Natural killer cell (primary cell): ENCODE measurements around the gene TCIRG1. TPM values are rescaled to one million over a fixed set of nuclear protein-coding genes. Genes with fewer than 3 reads are reported as not detected.
A peak's percentile ranks its signal among the peaks of the same experiment; 100 is the strongest.

Experiments used
- ATAC-seq, 3 donors: fragments of 150-1000 bp in 2 of 3; fragments of 200-7000 bp in 1 of 3; cut with Tn5 transposase; 1 replicate in 1 of 3; 2 replicates in 2 of 3; pipeline ENCODE4 v1.10.0; 2021; ENCODE audit warnings: mild to moderate bottlenecking in 2 of 3, moderate library complexity in 2 of 3
- DNase-seq, 2 donors: peaks; one replicate each; pipeline versions ENCODE4 v3.0.0 to v3.0.0-alpha.2; 2013 to 2021; ENCODE audit warnings: mixed read lengths in 1 of 2
- H3K27ac ChIP-seq: one replicate; pipeline ENCODE4 v1.5.1; 2013; ENCODE audit warnings: mild to moderate bottlenecking, low read length
- H3K27me3 ChIP-seq: one replicate; pipeline ENCODE4 v1.6.1; 2013; ENCODE audit warnings: low read length; ENCODE audit not compliant: control insufficient read depth, insufficient read depth
- H3K36me3 ChIP-seq: one replicate; pipeline ENCODE4 v1.6.1; 2013; ENCODE audit warnings: low read length; ENCODE audit not compliant: control insufficient read depth, insufficient read depth
- H3K4me1 ChIP-seq: one replicate; pipeline ENCODE4 v1.6.1; 2013; ENCODE audit warnings: low read length; ENCODE audit not compliant: control insufficient read depth, insufficient read depth
- H3K4me3 ChIP-seq: one replicate; pipeline ENCODE4 v1.5.1; 2013; ENCODE audit warnings: low read length
- H3K9me3 ChIP-seq: one replicate; pipeline ENCODE4 v1.6.1; 2013; ENCODE audit warnings: low read length; ENCODE audit not compliant: control insufficient read depth, insufficient read depth
- H3K27ac Mint-ChIP-seq, 2 donors: one replicate each; pipeline ENCODE4 v1.8.0; 2022; ENCODE audit warnings: mild to moderate bottlenecking in 2 of 2, mixed read lengths in 2 of 2, moderate library complexity in 1 of 2
- H3K27me3 Mint-ChIP-seq, 2 donors: one replicate each; pipeline ENCODE4 v1.8.0; 2022; ENCODE audit warnings: low read depth in 2 of 2, mixed read lengths in 2 of 2
- H3K36me3 Mint-ChIP-seq: one replicate; pipeline ENCODE4 v1.8.0; 2022; ENCODE audit warnings: mixed read lengths
- H3K4me1 Mint-ChIP-seq, 2 donors: one replicate each; pipeline ENCODE4 v1.8.0; 2022; ENCODE audit warnings: mixed read lengths in 2 of 2
- H3K4me3 Mint-ChIP-seq: one replicate; pipeline ENCODE4 v1.8.0; 2022; ENCODE audit warnings: mild to moderate bottlenecking, moderate library complexity, mixed read lengths
- H3K9me3 Mint-ChIP-seq, 2 donors: one replicate each; pipeline ENCODE4 v1.8.0; 2022; ENCODE audit warnings: mixed read lengths in 2 of 2
- WGBS: methylation state at CpG from one replicate; pipeline ENCODE4 v1.1.7; 2013; ENCODE audit warnings: missing lambda C conversion rate; ENCODE audit not compliant: insufficient coverage; 5-methylcytosine and 5-hydroxymethylcytosine counted together
- intact Hi-C: fragments of 100-400 bp; cut with micrococcal nuclease; formaldehyde crosslinking; loops from one replicate; pipeline ENCODE4 v1.14.2; 2022
- total RNA-seq, 4 donors: library from RNA; stranded (reverse); fragments of 120-200 nt in 1 of 4; gene quantifications; one replicate each; pipeline versions ENCODE4 v1.2.3 to v1.2.4, GENCODE V29; 2013 to 2022
- TF ChIP-seq, protein P1 (sequence below): fragments of 200-600 bp; IDR thresholded peaks from one replicate; pipeline ENCODE4 v1.8.0; 2022; ENCODE audit warnings: antibody characterized with exemption

Gene TCIRG1
- total RNA-seq, 3 donors from 2014 or later (not counting 1 experiment from before 2014, with no cell fraction given), result 438 to 480 (median 465) TPM

DNA sequence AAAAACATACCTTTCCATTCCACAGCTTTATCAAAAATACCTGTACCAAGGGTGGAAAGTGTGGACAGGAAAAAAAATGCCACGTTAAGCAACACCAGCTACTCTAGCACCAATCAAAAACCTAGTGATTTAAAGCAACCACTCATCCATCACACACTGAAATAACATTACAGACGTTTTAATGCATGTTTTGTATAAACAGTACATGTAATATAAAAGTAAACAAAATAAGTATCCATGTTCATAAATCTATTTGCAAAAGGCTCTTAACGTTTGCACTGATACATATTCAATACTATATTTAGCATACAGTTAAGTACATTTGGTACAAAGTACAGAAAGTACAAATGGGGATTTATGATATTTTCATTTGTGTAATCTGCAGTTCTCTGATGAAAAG is 43.7 kb downstream of the TCIRG1 start:
- DNase-seq (no peak), ATAC-seq (no peak)
- peaks cover 3% of the 10 kb centered on the region for H3K36me3 ChIP-seq
- TF ChIP-seq, protein P1, sequence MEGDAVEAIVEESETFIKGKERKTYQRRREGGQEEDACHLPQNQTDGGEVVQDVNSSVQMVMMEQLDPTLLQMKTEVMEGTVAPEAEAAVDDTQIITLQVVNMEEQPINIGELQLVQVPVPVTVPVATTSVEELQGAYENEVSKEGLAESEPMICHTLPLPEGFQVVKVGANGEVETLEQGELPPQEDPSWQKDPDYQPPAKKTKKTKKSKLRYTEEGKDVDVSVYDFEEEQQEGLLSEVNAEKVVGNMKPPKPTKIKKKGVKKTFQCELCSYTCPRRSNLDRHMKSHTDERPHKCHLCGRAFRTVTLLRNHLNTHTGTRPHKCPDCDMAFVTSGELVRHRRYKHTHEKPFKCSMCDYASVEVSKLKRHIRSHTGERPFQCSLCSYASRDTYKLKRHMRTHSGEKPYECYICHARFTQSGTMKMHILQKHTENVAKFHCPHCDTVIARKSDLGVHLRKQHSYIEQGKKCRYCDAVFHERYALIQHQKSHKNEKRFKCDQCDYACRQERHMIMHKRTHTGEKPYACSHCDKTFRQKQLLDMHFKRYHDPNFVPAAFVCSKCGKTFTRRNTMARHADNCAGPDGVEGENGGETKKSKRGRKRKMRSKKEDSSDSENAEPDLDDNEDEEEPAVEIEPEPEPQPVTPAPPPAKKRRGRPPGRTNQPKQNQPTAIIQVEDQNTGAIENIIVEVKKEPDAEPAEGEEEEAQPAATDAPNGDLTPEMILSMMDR, result no peak
- Mint-ChIP-seq H3K27me3 (no peaks in the 10 kb centered on the region), H3K36me3 (no peaks in the 10 kb centered on the region), H3K4me1 (peaks cover 0 to 3% of the 10 kb centered on the region in 2 donors), H3K9me3 (no peaks in the 10 kb centered on the region), H3K27ac (no peak overlapping the region), H3K4me3 (no peak overlapping the region)
- 88% methylated on average over 1 of the region's 3 CpGs for WGBS
- H3K9me3 ChIP-seq, result no peaks in the 10 kb centered on the region
- no peak overlapping the region for H3K4me3 ChIP-seq
- intact Hi-C loops, result no loop called here
- H3K4me1 ChIP-seq, result peaks cover 3% of the 10 kb centered on the region
- no peaks in the 10 kb centered on the region for H3K27me3 ChIP-seq
- H3K27ac ChIP-seq, result no peak overlapping the region

DNA sequence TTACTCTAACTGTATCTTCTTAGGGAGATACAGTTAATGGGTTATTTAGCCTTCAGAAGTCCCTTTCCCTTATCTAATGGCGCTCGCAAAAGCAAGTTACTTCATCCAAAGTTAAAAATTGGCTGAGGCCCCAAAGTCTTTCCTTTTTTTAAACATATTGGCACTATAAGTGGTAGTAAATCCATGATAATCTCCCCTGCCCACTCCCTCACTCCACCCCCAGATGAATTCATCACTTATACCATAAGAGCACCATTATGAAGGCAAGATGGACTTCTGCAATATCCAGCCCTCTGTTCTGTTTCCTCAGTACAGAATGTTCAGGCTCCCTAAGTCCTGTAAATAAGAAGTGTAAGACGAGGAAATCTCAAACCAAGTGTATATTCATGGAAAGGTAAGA is 44.7 kb downstream of the TCIRG1 start:
- Histone ChIP-seq H3K27ac (no peak overlapping the region), H3K36me3 (peaks cover 3% of the 10 kb centered on the region), H3K4me1 (no peaks in the 10 kb centered on the region), H3K4me3 (no peak overlapping the region), H3K9me3 (no peaks in the 10 kb centered on the region), H3K27me3 (no peaks in the 10 kb centered on the region)
- no peak overlapping the region for H3K27ac Mint-ChIP-seq
- no peaks in the 10 kb centered on the region for H3K36me3 Mint-ChIP-seq
- H3K4me3 Mint-ChIP-seq, result no peak overlapping the region
- TF ChIP-seq, protein P1, result no peak
- ATAC-seq, result no peak
- no peak for DNase-seq
- no peaks in the 10 kb centered on the region for H3K4me1 Mint-ChIP-seq
- WGBS, result 100% methylated on average over 1 of the region's 3 CpGs
- H3K9me3 Mint-ChIP-seq, result no peaks in the 10 kb centered on the region
- intact Hi-C loops, result no loop called here
- H3K27me3 Mint-ChIP-seq, result no peaks in the 10 kb centered on the region

DNA sequence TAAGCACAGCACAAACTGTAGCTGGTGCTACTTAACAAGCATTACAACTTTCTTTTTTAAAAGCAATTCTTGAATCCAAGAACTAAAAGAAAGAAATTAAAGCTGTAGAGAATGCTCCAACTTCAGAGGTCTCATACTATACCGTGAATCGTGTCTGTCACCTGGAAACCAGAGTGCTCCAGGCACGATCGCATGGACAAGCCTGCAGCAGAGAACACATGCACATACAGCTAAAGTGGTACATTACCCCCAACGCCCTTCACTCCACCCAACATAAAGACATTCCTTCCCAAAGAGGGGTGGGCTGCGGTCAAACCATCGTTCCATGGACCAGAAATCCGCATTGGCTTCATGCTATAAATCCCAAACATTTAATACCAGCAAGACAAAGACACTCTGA is 50.9 kb downstream of the TCIRG1 start:
- WGBS, result 93% methylated on average over 8 of the region's 8 CpGs
- no peaks in the 10 kb centered on the region for H3K9me3 ChIP-seq
- H3K9me3 Mint-ChIP-seq, result no peaks in the 10 kb centered on the region
- peak overlapping the region; percentile 78 to 80 for H3K27ac Mint-ChIP-seq
- no peaks in the 10 kb centered on the region for H3K27me3 Mint-ChIP-seq
- DNase-seq (no peak), ATAC-seq (no peak)
- H3K4me1 ChIP-seq, result no peaks in the 10 kb centered on the region
- H3K27me3 ChIP-seq, result no peaks in the 10 kb centered on the region
- no peak overlapping the region for H3K4me3 ChIP-seq
- H3K36me3 ChIP-seq, result no peaks in the 10 kb centered on the region
- no peak overlapping the region for H3K4me3 Mint-ChIP-seq
- intact Hi-C loops, result no loop called here
- H3K27ac ChIP-seq, result no peak overlapping the region
- H3K36me3 Mint-ChIP-seq, result no peaks in the 10 kb centered on the region
- peaks cover 14 to 21% of the 10 kb centered on the region in 2 donors for H3K4me1 Mint-ChIP-seq
- TF ChIP-seq, protein P1, result no peak

DNA sequence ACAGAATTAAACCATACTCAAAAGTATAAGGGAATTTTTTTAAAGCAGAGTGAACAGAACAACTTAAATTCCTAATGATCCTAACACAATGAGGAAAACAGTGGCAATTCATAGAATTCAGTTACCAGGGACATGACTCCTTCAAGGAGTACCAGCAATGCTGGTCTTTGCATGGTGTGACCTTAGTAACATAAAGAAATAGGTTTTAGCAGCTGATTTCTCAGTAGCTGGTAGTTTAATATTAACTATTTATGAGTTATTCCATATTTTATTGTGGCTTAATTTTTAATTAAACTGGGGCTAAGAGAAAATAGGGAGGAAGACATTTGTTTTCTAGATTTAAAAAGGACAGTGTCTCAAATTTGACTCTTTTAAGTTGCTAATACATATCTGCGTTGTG is 51.5 kb downstream of the TCIRG1 start:
- Mint-ChIP-seq H3K27ac (peak overlapping the region; percentile 78 to 80), H3K27me3 (no peaks in the 10 kb centered on the region), H3K4me1 (peaks cover 14 to 21% of the 10 kb centered on the region in 2 donors), H3K4me3 (peak overlapping the region; percentile 66), H3K9me3 (no peaks in the 10 kb centered on the region), H3K36me3 (no peaks in the 10 kb centered on the region)
- intact Hi-C loops, result no loop called here
- TF ChIP-seq, protein P1, result no peak
- WGBS, result no CpG with 5 or more reads among the region's 1 CpG
- no peak for DNase-seq
- Histone ChIP-seq H3K27ac (peak overlapping the region; percentile 26), H3K36me3 (no peaks in the 10 kb centered on the region), H3K27me3 (no peaks in the 10 kb centered on the region), H3K9me3 (no peaks in the 10 kb centered on the region), H3K4me3 (no peak overlapping the region), H3K4me1 (no peaks in the 10 kb centered on the region)
- peak in 1 of 3 donors; percentile 17 for ATAC-seq
